ENCODE data around the gene CERKL.

Gene CERKL

DNA sequence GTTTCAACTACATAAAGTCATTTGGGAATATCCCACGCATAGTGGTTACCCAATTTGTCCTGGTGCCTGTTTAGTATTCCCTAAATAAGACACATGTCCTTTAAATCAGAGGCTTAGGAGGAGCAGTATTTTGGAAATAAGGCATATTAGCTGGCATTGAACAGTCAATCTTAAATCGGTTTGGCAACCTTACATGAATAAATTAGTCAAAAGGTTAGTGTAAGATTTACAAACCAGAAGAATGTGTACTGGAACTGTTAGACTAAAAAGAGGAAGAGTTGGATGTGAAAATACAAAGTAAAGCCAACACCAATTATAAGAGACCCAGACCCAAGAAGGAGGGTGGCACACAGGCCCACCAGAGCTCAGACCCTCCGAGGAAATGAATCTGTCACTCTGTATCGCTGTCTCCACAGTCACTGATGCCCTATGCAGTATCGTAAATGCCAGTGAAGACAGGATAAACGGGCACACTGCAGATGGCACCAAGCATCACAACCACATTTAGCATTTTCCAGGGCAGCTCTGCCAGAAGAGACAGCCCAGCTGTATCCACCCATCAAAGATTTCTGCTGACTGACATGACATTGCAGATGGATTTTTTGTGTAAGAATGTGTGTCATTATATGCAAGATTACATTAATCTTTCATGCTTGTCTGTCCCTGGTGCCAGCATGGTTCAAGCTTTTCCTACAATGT lies 90.4 kb downstream of the CERKL start:
- ChIA-PET POLR2A (no interaction called here), CTCF (interaction anchor here (1.6 to 2.5 kb wide), 4 partner anchors 10 to 148 kb away, joined by 4 to 11 read pairs (median 5); no protein-coding TSS in a partner anchor)
- DNase-seq (ENCODE audit: extremely low spot score) = no peak
- TF ChIP-seq, protein P1, sequence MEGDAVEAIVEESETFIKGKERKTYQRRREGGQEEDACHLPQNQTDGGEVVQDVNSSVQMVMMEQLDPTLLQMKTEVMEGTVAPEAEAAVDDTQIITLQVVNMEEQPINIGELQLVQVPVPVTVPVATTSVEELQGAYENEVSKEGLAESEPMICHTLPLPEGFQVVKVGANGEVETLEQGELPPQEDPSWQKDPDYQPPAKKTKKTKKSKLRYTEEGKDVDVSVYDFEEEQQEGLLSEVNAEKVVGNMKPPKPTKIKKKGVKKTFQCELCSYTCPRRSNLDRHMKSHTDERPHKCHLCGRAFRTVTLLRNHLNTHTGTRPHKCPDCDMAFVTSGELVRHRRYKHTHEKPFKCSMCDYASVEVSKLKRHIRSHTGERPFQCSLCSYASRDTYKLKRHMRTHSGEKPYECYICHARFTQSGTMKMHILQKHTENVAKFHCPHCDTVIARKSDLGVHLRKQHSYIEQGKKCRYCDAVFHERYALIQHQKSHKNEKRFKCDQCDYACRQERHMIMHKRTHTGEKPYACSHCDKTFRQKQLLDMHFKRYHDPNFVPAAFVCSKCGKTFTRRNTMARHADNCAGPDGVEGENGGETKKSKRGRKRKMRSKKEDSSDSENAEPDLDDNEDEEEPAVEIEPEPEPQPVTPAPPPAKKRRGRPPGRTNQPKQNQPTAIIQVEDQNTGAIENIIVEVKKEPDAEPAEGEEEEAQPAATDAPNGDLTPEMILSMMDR (IDR thresholded peaks at IDR 0.05; ENCODE audit: control extremely low read depth, extremely low read depth, low read depth, missing control alignments) = no peak

DNA sequence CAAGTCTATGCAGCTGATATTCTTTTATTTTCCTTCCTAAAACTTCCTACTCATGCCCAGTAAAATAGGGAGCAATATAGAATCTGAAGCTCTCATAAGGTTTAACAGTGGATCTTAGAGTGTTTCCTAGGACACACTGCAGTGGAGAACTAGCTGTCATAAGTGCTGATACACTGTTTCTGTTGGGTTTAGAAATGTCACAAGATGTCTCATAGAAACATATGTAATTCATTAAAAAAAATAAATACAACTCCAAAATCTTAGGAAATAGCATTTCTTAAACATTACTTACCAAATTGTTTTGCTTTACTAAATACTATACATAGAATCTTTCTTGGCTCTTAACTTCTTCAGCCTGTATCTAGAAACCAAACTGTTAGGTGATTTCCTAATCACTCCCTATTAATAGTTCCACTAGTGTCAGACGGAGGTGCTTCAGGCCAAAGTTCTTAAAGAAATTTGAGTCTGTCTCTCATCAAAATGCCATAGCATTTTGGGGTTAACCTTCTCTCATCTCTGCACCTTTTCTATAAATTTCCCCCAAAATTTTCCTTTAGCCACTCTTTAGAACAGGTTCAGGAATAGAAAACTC lies 93.7 kb downstream of the CERKL start:
- POLR2A ChIA-PET = no interaction called here
- TF ChIP-seq, protein P1 (IDR thresholded peaks at IDR 0.05; ENCODE audit: control extremely low read depth, extremely low read depth, low read depth, missing control alignments) = no peak
- DNase-seq (ENCODE audit: extremely low spot score) = no peak
- CTCF ChIA-PET = no interaction called here

DNA sequence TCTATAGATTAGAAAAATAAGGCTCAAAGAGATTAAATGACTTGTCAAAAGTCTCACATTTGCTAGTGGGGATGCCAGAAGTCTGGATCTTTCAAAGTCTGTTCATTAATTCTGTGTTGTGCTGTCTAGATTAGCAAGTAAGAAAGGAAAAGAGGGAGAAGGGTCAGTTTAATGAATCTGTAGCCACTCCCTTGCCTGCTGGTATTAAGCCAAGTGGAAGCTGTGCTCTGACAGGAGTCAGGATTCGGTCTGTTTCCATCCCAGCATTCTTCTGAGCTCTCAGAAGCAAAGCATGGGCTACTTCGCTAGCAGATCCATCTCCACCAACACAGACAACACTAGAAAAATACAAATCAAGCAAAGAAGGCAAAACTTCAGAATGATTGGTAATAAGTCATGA lies 98.5 kb downstream of the CERKL start:
- TF ChIP-seq, protein P1 (IDR thresholded peaks at IDR 0.05; ENCODE audit: control extremely low read depth, extremely low read depth, low read depth, missing control alignments) = no peak
- ChIA-PET POLR2A (no interaction called here), CTCF (interaction anchor here (0.7 to 1.3 kb wide), 4 partner anchors 8 to 62 kb away, joined by 3 to 4 read pairs (median 3); no protein-coding TSS in a partner anchor)
- no peak for DNase-seq (ENCODE audit: extremely low spot score)

DNA sequence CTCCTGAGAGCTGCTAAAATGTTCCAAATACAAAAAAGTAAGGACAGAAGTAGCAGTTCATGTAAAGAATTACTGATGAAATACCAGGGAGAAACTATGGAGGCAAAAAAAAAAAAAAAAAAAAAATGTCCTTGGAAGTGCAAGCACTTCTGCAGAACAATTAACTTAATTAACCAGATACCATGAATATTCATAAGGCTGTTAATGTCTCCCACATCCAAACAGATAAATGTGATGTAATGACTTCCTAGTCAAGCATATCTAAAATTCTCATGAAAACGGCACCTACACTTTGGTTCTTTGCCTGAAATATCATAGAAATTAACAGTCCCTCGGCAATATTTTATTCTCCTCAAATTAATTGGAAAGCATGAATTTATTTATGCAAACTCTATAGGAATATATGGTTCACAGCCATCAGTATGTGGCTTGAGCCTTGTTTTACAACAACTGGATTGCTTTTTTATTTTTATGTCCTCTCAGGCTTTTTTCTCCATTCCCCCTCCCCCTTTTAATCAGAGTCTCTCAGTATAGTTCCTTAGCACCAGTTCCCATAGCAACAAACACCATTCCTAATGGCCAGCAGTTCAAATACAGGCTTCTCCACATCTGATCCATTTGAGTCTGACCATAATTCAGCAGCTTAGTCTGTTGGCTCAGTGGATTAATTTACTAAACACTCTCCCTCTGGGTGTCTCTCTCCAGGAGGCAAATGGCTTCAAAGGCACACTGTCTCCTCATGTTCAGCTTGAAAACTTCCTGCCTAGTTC lies 102.7 kb downstream of the CERKL start:
- POLR2A ChIA-PET = no interaction called here
- CTCF ChIA-PET = no interaction called here
- no peak for DNase-seq (ENCODE audit: extremely low spot score)
- TF ChIP-seq, protein P1 (IDR thresholded peaks at IDR 0.05; ENCODE audit: control extremely low read depth, extremely low read depth, low read depth, missing control alignments) = no peak

DNA sequence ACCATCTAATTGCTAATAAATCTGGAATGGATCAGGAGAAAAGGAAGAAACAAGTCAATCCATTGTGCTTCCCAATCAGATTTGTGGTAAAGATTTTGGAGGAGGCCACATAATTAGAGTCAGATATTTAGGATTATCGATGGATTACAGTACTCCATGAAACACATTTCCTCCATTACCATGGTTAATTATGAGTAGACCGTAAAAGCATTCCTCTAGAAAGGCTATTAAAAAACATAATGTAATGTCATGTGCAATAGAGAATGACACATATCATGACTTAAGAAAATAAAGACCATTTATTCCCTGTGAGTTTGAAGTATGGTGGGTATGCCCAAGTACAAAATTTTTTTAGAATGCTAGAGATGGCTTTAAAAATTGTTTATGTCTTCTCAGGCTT lies 103.7 kb downstream of the CERKL start:
- CTCF ChIA-PET = no interaction called here
- DNase-seq (ENCODE audit: extremely low spot score) = no peak
- POLR2A ChIA-PET = no interaction called here
- TF ChIP-seq, protein P1 (IDR thresholded peaks at IDR 0.05; ENCODE audit: control extremely low read depth, extremely low read depth, low read depth, missing control alignments) = no peak

DNA sequence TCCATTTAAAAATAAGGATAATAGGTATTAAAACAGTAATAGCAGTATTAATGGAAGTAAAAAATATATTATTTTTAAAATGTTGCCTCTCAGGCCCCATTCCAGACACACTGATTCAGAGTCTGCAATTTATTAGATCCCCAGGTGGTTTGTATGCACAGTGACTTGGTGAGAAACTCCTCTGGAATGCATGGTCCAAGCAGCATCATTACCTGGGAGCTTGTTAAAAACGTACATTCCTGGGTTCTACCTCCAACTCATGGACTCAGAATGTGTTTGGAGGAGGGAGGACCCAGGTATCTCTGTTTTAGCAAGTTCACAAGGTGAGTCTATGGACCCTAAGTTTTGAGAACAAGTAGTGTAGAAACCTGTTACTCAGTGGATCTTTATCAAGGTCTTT lies 104.1 kb downstream of the CERKL start:
- TF ChIP-seq, protein P1 (IDR thresholded peaks at IDR 0.05; ENCODE audit: control extremely low read depth, extremely low read depth, low read depth, missing control alignments) = no peak
- ChIA-PET CTCF (no interaction called here), POLR2A (no interaction called here)
- no peak for DNase-seq (ENCODE audit: extremely low spot score)

Measured in GM10248 (cell line).